HL-60 (cell line): ENCODE measurements around the gene STX2.

Experiments used
- DNase-seq, 2 experiments: peaks; one replicate each; pipeline ENCODE4 v3.0.0-alpha.2; 2010 to 2020; ENCODE audit warnings: low read depth in 1 of 2, low spot score in 1 of 2
- H3K27ac ChIP-seq: fragments of 250-450 bp; sonication (Bioruptor Pico); replicated peaks from 2 replicates; pipeline ENCODE4 v1.5.1; 2020; ENCODE audit warnings: mild to moderate bottlenecking, moderate library complexity
- H3K27me3 ChIP-seq: fragments of 250-450 bp; sonication (Bioruptor Pico); 2 replicates; pipeline ENCODE4 v1.5.1; 2021; ENCODE audit warnings: mild to moderate bottlenecking, moderate library complexity; ENCODE audit not compliant: insufficient read depth, poor library complexity, severe bottlenecking
- H3K4me3 ChIP-seq: replicated peaks from 2 replicates; pipeline ENCODE4 v1.5.1; 2011; ENCODE audit warnings: mild to moderate bottlenecking, control low read depth, low read length; ENCODE audit not compliant: insufficient read depth
- GABPA ChIP-seq: IDR thresholded peaks from 2 replicates; pipeline ENCODE4 v1.6.1; 2012; ENCODE audit warnings: low read depth
- POLR2AphosphoS5 ChIP-seq: IDR thresholded peaks from 2 replicates; pipeline ENCODE4 v1.6.1; 2012; ENCODE audit warnings: low read depth
- SPI1 ChIP-seq: IDR thresholded peaks from 2 replicates; pipeline ENCODE4 v1.6.1; 2012; ENCODE audit warnings: low read depth, mild to moderate bottlenecking, borderline replicate concordance
- TF ChIP-seq, protein P1 (sequence below): IDR thresholded peaks from 2 replicates; pipeline ENCODE4 v1.6.1; 2012; ENCODE audit warnings: low read depth; ENCODE audit not compliant: insufficient replicate concordance
- TF ChIP-seq, protein P2 (sequence below): IDR thresholded peaks from one replicate; pipeline ENCODE4 v1.5.1; 2011; ENCODE audit warnings: low read length, control low read depth, inconsistent platforms; ENCODE audit not compliant: insufficient read depth

Gene STX2

DNA sequence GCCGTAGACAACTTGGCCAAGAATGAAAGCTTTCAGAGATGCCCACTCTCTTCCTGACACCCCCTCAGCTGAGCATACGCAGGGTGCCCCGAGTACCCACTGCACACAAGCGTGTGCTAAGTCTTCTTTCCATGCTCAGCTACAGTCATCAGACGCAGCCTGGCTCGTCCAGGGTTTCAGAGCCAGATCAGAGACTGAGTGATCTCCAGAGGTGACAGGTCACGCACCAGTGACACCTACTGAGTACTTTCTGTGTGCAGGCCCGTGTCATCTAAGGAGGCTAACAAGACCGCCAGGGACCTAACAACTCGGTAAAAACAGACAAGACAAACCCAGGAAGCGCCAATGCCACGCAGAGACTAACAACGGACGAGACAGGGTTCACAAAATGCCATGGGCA lies 25.1 kb downstream of the STX2 start:
- no peak overlapping the region for H3K27ac ChIP-seq
- DNase-seq: no peak
- H3K27me3 ChIP-seq: no peaks in the 10 kb centered on the region
- no peak for TF ChIP-seq POLR2AphosphoS5
- H3K4me3 ChIP-seq: no peak overlapping the region

DNA sequence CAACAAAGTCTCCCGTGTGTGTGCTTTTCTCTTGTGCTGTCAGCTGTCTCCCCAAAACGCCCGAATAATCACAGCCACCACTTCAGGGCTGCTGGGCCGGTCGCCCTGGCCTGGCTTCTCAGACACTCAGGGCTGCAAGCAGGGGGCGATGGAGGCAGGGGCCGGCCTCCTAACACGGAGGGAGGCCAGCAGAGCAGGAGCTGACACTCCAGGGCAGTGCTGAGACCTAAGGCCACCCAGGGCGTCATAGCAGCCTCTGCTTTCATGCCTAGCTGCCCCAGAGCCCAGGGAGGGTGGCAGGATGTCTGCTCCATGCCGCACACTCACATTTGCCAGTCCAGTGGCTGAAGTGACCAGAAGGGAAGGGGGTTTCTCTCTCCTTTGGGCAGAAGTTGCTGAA lies 25.6 kb downstream of the STX2 start:
- TF ChIP-seq POLR2AphosphoS5: no peak
- TF ChIP-seq, protein P1, sequence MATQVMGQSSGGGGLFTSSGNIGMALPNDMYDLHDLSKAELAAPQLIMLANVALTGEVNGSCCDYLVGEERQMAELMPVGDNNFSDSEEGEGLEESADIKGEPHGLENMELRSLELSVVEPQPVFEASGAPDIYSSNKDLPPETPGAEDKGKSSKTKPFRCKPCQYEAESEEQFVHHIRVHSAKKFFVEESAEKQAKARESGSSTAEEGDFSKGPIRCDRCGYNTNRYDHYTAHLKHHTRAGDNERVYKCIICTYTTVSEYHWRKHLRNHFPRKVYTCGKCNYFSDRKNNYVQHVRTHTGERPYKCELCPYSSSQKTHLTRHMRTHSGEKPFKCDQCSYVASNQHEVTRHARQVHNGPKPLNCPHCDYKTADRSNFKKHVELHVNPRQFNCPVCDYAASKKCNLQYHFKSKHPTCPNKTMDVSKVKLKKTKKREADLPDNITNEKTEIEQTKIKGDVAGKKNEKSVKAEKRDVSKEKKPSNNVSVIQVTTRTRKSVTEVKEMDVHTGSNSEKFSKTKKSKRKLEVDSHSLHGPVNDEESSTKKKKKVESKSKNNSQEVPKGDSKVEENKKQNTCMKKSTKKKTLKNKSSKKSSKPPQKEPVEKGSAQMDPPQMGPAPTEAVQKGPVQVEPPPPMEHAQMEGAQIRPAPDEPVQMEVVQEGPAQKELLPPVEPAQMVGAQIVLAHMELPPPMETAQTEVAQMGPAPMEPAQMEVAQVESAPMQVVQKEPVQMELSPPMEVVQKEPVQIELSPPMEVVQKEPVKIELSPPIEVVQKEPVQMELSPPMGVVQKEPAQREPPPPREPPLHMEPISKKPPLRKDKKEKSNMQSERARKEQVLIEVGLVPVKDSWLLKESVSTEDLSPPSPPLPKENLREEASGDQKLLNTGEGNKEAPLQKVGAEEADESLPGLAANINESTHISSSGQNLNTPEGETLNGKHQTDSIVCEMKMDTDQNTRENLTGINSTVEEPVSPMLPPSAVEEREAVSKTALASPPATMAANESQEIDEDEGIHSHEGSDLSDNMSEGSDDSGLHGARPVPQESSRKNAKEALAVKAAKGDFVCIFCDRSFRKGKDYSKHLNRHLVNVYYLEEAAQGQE: no peak
- TF ChIP-seq GABPA: no peak
- TF ChIP-seq SPI1: no peak
- TF ChIP-seq, protein P2, sequence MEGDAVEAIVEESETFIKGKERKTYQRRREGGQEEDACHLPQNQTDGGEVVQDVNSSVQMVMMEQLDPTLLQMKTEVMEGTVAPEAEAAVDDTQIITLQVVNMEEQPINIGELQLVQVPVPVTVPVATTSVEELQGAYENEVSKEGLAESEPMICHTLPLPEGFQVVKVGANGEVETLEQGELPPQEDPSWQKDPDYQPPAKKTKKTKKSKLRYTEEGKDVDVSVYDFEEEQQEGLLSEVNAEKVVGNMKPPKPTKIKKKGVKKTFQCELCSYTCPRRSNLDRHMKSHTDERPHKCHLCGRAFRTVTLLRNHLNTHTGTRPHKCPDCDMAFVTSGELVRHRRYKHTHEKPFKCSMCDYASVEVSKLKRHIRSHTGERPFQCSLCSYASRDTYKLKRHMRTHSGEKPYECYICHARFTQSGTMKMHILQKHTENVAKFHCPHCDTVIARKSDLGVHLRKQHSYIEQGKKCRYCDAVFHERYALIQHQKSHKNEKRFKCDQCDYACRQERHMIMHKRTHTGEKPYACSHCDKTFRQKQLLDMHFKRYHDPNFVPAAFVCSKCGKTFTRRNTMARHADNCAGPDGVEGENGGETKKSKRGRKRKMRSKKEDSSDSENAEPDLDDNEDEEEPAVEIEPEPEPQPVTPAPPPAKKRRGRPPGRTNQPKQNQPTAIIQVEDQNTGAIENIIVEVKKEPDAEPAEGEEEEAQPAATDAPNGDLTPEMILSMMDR: no peak
- no peak for DNase-seq
- H3K4me3 ChIP-seq: no peak overlapping the region

DNA sequence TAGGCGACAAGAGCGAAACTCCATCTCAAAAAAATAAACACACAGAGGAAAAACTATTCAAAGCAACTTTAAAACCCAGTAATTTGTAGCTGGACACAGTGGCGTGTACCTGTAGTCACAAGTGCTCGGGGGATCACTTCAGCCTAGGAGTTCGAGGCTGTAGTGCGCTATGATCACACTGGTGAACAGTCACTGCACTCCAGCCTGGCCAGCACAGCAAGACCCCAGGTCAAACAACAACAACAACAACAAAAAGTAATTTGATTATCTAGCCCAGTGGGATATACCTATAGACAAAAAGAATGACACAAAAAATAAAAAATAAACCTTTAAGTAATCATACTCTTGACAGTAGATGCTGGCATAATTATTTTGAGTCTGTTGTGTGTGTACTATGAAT lies 29.3 kb downstream of the STX2 start:
- no peak overlapping the region for H3K27ac ChIP-seq
- no peak overlapping the region for H3K4me3 ChIP-seq
- no peaks in the 10 kb centered on the region for H3K27me3 ChIP-seq
- no peak for TF ChIP-seq POLR2AphosphoS5
- no peak for TF ChIP-seq SPI1
- TF ChIP-seq, protein P1: no peak
- TF ChIP-seq, protein P2: no peak
- no peak for TF ChIP-seq GABPA
- no peak for DNase-seq

More for the DNA sequence above, 25.6 kb downstream of the STX2 start:
- Histone ChIP-seq H3K27me3 (no peaks in the 10 kb centered on the region), H3K27ac (no peak overlapping the region)

DNA sequence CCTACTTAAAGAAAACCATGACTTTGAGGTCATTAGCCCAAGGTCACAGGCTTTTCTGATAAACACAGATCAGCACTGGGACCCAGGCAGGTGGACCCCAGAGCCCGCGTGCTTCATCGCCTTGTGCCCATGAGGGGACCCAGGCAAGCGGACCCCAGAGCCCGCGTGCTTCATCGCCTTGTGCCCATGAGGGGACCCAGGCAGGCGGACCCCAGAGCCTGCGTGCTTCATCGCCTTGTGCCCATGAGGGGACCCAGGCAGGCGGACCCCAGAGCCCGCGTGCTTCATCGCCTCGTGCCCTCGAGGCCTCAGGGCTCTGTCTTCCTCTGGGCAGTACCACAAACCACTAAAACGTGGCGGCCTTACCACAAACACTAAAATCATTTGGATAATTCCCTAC lies 31.7 kb downstream of the STX2 start:
- TF ChIP-seq, protein P2: no peak
- TF ChIP-seq SPI1: no peak
- DNase-seq: no peak

More for the DNA sequence above, 31.7 kb downstream of the STX2 start:
- H3K27ac ChIP-seq: no peak overlapping the region
- no peak overlapping the region for H3K4me3 ChIP-seq
- no peaks in the 10 kb centered on the region for H3K27me3 ChIP-seq
